CD14-positive monocyte (primary cell): ENCODE measurements around the gene KLHL22. TPM values are rescaled to one million over a fixed set of nuclear protein-coding genes. Genes with fewer than 3 reads are reported as not detected.
A peak's percentile ranks its signal among the peaks of the same experiment; 100 is the strongest.

ENCODE experiments used
- DNase-seq, 3 donors: peaks; one replicate each; pipeline ENCODE4 v3.0.0-alpha.2; 2011 to 2022
- H2AFZ ChIP-seq: 2 replicates; pipeline ENCODE4 v1.6.0; 2012; ENCODE audit warnings: mild to moderate bottlenecking, low read depth, low read length, inconsistent platforms; ENCODE audit not compliant: insufficient read depth, poor library complexity, severe bottlenecking
- H3K27ac ChIP-seq, 2 donors: 1 replicate in 1 of 2; 2 replicates in 1 of 2; pipeline ENCODE4 v1.5.1; 2012 to 2013; ENCODE audit warnings: low read length in 2 of 2, control low read depth in 1 of 2, inconsistent platforms in 1 of 2, low read depth in 1 of 2, mild to moderate bottlenecking in 1 of 2
- H3K27me3 ChIP-seq, 2 donors: one replicate each; pipeline versions ENCODE4 v1.6.0 to v1.6.1; 2011 to 2013; ENCODE audit warnings: low read length in 2 of 2; ENCODE audit not compliant: control insufficient read depth in 2 of 2, insufficient read depth in 2 of 2
- H3K36me3 ChIP-seq, 2 donors: replicated peaks in 1 of 2; 1 replicate in 1 of 2; 2 replicates in 1 of 2; pipeline versions ENCODE4 v1.5.1 to v1.6.1; 2012 to 2013; ENCODE audit warnings: low read length in 2 of 2, control low read depth in 1 of 2, inconsistent platforms in 1 of 2, mild to moderate bottlenecking in 1 of 2; ENCODE audit not compliant: insufficient read depth in 2 of 2, control insufficient read depth in 1 of 2
- H3K4me1 ChIP-seq, 2 donors: 1 replicate in 1 of 2; 2 replicates in 1 of 2; pipeline versions ENCODE4 v1.5.1 to v1.6.1; 2012 to 2013; ENCODE audit warnings: low read length in 2 of 2, control low read depth in 1 of 2, inconsistent platforms in 1 of 2, mild to moderate bottlenecking in 1 of 2, moderate library complexity in 1 of 2; ENCODE audit not compliant: insufficient read depth in 2 of 2, control insufficient read depth in 1 of 2
- H3K4me2 ChIP-seq: replicated peaks from 2 replicates; pipeline ENCODE3; 2012; ENCODE audit warnings: low read length, moderate library complexity, mild to moderate bottlenecking; ENCODE audit not compliant: poor library complexity, severe bottlenecking; ENCODE audit errors: extremely low read depth
- H3K4me3 ChIP-seq, 3 experiments: fragments of 200-600 bp in 1 of 3; sonication (generic) in 1 of 3; replicated peaks in 1 of 3; 1 replicate in 2 of 3; 2 replicates in 1 of 3; pipeline ENCODE4 v1.5.1; 2011 to 2013; ENCODE audit warnings: low read length in 3 of 3, mild to moderate bottlenecking in 3 of 3, control low read depth in 2 of 3, low read depth in 2 of 3, inconsistent platforms in 1 of 3, moderate library complexity in 1 of 3
- H3K79me2 ChIP-seq: 2 replicates; pipeline ENCODE4 v1.6.0; 2012; ENCODE audit warnings: mild to moderate bottlenecking, control low read depth, inconsistent platforms, low read length, moderate library complexity; ENCODE audit not compliant: insufficient read depth
- H3K9ac ChIP-seq: 2 replicates; pipeline ENCODE4 v1.6.0; 2017; ENCODE audit warnings: low read length, mild to moderate bottlenecking; ENCODE audit not compliant: insufficient read depth, poor library complexity, severe bottlenecking
- H3K9me3 ChIP-seq, 2 donors: replicated peaks in 1 of 2; 1 replicate in 1 of 2; 2 replicates in 1 of 2; pipeline versions ENCODE4 v1.5.1 to v1.6.1; 2012 to 2013; ENCODE audit warnings: low read length in 2 of 2, control low read depth in 1 of 2; ENCODE audit not compliant: control insufficient read depth in 1 of 2, insufficient read depth in 1 of 2
- H4K20me1 ChIP-seq: 2 replicates; pipeline ENCODE4 v1.6.0; 2012; ENCODE audit warnings: mild to moderate bottlenecking, low read length, control low read depth, moderate library complexity; ENCODE audit not compliant: insufficient read depth
- H3K27ac Mint-ChIP-seq, 7 donors: one replicate each; pipeline ENCODE4 v1.8.0; 2020; ENCODE audit warnings: mild to moderate bottlenecking in 7 of 7, mixed read lengths in 7 of 7, moderate library complexity in 6 of 7, inconsistent platforms in 2 of 7
- H3K27me3 Mint-ChIP-seq, 3 donors: one replicate each; pipeline ENCODE4 v1.8.0; 2021 to 2022; ENCODE audit warnings: low read depth in 3 of 3, mild to moderate bottlenecking in 3 of 3, mixed read lengths in 3 of 3, moderate library complexity in 3 of 3, inconsistent platforms in 1 of 3
- H3K36me3 Mint-ChIP-seq, 2 donors: one replicate each; pipeline ENCODE4 v1.8.0; 2020; ENCODE audit warnings: mixed read lengths in 2 of 2, inconsistent platforms in 1 of 2, mild to moderate bottlenecking in 1 of 2
- H3K4me1 Mint-ChIP-seq: one replicate; pipeline ENCODE4 v1.8.0; 2020; ENCODE audit warnings: mild to moderate bottlenecking, mixed read lengths
- H3K4me3 Mint-ChIP-seq, 2 donors: one replicate each; pipeline ENCODE4 v1.8.0; 2020; ENCODE audit warnings: mild to moderate bottlenecking in 2 of 2, mixed read lengths in 2 of 2, moderate library complexity in 1 of 2
- H3K9me3 Mint-ChIP-seq, 7 donors: one replicate each; pipeline ENCODE4 v1.8.0; 2020 to 2022; ENCODE audit warnings: mixed read lengths in 7 of 7, mild to moderate bottlenecking in 6 of 7, moderate library complexity in 6 of 7, inconsistent platforms in 2 of 7
- WGBS: methylation state at CpG from one replicate; pipeline ENCODE4 v1.1.5; 2013; ENCODE audit warnings: missing lambda C conversion rate; ENCODE audit not compliant: insufficient coverage; 5-methylcytosine and 5-hydroxymethylcytosine counted together
- intact Hi-C, 2 donors: fragments of 100-400 bp; cut with micrococcal nuclease; formaldehyde crosslinking; loops; one replicate each; pipeline versions ENCODE4 v1.15.0 to v1.15.1; 2023
- polyA plus RNA-seq, 3 donors: library from polyadenylated mRNA; depleted of rRNA in 1 of 3; unstranded in 2 of 3; stranded (reverse) in 1 of 3; fragments of 300-500 nt in 2 of 3; fragments of >200 nt in 1 of 3; fragmentation: Illumina TruSeq in 2 of 3; gene quantifications; 1 replicate in 2 of 3; 2 replicates in 1 of 3; pipeline ENCODE4 v1.2.3, GENCODE V29; 2012 to 2021
- TF ChIP-seq, protein P1 (sequence below): fragments of 200-600 bp; IDR thresholded peaks from one replicate; pipeline ENCODE4 v1.8.0; 2022; ENCODE audit warnings: antibody characterized with exemption, mild to moderate bottlenecking

KLHL22 gene
- polyA plus RNA-seq, 3 donors = 7.8 to 15.6 (median 9.2) TPM

DNA sequence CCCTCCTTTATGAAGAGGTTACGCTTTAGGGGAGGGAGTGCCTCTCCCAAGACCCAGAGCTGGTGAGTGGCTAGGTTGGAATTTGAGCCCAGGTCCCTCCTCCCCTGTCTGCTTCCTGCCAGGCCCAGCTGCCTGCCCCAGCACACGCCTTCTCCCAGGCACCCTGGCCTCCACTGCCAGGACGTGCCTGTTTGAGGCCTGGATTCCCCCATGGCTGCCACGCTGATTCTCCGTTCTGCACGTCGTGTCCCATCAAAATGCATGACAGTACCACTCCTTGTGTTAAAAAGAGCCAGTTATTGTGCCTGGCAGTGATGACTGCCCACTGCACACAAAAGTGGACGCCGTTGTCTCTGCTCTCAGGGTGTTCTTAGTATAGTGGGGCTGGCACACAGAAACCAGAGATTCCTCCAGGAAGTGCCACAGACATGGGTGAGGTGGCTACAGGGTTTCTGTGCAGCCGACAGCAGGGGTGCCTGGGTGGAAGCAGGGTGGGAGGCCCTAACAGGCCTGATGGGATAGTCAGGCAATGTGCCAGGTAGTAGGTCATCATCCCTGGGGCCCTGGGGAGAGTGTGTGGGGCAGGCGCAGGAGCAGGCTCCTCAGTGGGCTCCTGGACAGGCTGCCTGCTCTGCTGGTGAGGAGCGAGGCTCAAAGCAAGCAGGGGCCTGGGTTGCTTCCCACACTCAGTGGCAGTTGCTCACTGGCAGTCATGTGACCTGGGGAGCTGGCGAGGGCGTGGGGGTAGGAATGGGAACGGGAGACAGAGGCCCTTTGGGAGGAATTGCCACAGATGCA, 36.0 kb upstream of the KLHL22 start:
- intact Hi-C loops = no loop called here
- Histone ChIP-seq H3K79me2 (peaks cover 96% of the 10 kb centered on the region), H3K9ac (no peak overlapping the region), H4K20me1 (peaks cover 100% of the 10 kb centered on the region), H3K9me3 (no peaks in the 10 kb centered on the region), H3K27me3 (no peaks in the 10 kb centered on the region), H3K4me1 (no peaks in the 10 kb centered on the region), H2AFZ (no peak overlapping the region), H3K4me2 (no peak overlapping the region), H3K36me3 (peaks cover 49 to 70% of the 10 kb centered on the region in 2 donors), H3K4me3 (no peak overlapping the region), H3K27ac (peak overlapping the region in 1 of 2 donors; percentile 41)
- Mint-ChIP-seq H3K4me3 (no peak overlapping the region), H3K36me3 (peaks cover 43 to 68% of the 10 kb centered on the region in 2 donors), H3K27me3 (peaks cover 0 to 3% (median 0%) of the 10 kb centered on the region in 3 donors), H3K27ac (peak overlapping the region in 6 of 7 donors; percentile 50 to 84 (median 74)), H3K9me3 (no peaks in the 10 kb centered on the region), H3K4me1 (peaks cover 27% of the 10 kb centered on the region)
- 72% methylated on average over 14 of the region's 15 CpGs for WGBS
- TF ChIP-seq, protein P1, sequence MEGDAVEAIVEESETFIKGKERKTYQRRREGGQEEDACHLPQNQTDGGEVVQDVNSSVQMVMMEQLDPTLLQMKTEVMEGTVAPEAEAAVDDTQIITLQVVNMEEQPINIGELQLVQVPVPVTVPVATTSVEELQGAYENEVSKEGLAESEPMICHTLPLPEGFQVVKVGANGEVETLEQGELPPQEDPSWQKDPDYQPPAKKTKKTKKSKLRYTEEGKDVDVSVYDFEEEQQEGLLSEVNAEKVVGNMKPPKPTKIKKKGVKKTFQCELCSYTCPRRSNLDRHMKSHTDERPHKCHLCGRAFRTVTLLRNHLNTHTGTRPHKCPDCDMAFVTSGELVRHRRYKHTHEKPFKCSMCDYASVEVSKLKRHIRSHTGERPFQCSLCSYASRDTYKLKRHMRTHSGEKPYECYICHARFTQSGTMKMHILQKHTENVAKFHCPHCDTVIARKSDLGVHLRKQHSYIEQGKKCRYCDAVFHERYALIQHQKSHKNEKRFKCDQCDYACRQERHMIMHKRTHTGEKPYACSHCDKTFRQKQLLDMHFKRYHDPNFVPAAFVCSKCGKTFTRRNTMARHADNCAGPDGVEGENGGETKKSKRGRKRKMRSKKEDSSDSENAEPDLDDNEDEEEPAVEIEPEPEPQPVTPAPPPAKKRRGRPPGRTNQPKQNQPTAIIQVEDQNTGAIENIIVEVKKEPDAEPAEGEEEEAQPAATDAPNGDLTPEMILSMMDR = no peak
- peak in 1 of 3 donors; percentile 1 for DNase-seq

GRCh38 chr22:20531154-20531403, 35.5 kb upstream of the KLHL22 start:
- H4K20me1 ChIP-seq = peaks cover 100% of the 10 kb centered on the region
- H3K36me3 Mint-ChIP-seq = peaks cover 48 to 73% of the 10 kb centered on the region in 2 donors
- peaks cover 51 to 73% of the 10 kb centered on the region in 2 donors for H3K36me3 ChIP-seq

More at GRCh38 chr22:20531154-20531403, 35.5 kb upstream of the KLHL22 start:
- Histone ChIP-seq H2AFZ (no peak overlapping the region), H3K27me3 (no peaks in the 10 kb centered on the region), H3K4me2 (no peak overlapping the region), H3K4me1 (no peaks in the 10 kb centered on the region), H3K9me3 (no peaks in the 10 kb centered on the region), H3K27ac (no peak overlapping the region), H3K79me2 (peaks cover 97% of the 10 kb centered on the region), H3K4me3 (no peak overlapping the region), H3K9ac (no peak overlapping the region)
- Mint-ChIP-seq H3K4me3 (no peak overlapping the region), H3K9me3 (no peaks in the 10 kb centered on the region), H3K27ac (peak overlapping the region in 1 of 7 donors; percentile 13), H3K4me1 (peaks cover 27% of the 10 kb centered on the region), H3K27me3 (peaks cover 0 to 3% (median 0%) of the 10 kb centered on the region in 3 donors)
- TF ChIP-seq, protein P1 = no peak
- DNase-seq = no peak
- intact Hi-C loops = no loop called here
- WGBS = no CpG with 5 or more reads among the region's 1 CpG
